HUDEP-2 (cell line): Measurements from ENCODE around the gene OPCML.

Source experiments
- DNase-seq, 76 experiments: peaks; one replicate each; lab custom pipeline; 2025; ENCODE audit not compliant: unreplicated experiment in 76 of 76; lab: John Stamatoyannopoulos, UW

The OPCML gene

DNA sequence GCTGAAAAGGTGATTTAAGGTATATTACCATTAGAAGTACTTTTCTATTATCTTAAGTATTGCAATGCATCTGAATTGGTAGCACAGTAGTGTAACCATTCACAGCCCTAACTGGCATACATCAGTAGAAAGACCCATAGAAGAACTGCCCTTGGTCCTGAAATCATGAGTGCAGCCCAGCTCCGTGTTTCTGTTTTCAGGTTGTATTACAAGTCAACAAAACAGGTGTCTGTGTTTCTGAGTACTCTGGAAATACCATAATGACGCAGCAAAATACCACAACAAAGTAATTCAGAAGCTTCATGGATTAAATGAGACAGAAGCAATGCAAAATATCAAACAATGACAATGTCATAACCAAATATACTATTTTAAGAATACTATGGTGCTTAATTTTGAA is 226.3 kb downstream of the OPCML start:
- peak in 1 of 76 experiments; percentile 21 for DNase-seq

DNA sequence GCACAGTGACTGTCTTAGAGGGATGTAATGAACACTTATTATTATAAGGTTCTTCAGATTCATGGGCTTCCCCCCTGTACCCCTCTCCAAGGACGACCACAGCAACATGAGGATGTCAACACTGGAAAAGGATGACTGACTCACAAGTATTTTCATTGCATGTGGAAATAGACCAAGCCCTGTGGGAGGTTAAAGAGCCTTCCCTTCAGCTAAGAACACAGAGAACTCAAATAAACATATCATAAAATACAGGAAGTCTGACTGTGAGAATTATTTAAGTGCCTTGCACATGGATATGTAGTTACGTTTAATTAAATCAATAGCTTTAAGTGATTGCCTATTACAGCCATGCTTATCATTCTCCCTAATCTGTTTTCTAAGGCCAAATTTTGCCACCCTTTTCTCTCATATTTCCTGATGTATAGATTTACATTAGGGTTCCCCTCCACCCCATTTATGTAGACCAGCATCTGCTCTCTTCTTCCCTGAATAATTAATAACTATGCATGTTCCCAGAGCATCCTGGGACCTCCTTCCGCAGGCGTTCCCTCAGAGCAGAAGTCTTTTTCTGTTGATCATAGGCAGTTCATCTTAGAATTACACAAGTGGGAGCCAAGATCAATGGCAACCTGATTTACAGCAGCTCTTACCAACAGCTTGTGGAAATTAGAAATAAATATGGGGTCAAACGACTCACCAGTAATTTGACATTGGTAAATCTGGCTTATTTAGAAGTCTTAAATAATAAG is 226.9 kb downstream of the OPCML start:
- no peak for DNase-seq

DNA sequence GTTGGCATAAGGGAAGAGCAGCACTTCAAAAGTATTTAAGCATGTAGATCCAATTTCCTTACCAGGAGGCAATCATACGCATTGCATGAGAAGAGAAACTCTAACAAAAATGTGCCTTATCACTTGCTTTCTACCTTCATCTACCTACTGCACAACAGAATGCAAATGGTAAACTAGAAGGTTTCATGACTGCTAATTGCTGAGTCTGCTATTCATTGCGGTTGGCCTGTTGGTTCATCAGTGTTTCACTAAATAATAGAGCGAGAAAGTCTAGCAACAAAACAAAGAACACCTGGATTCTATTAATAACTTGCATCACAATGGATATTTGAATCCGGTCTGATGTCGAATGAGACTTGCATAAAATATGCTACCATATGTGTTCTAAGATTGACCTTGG is 229.0 kb downstream of the OPCML start:
- DNase-seq: no peak

DNA sequence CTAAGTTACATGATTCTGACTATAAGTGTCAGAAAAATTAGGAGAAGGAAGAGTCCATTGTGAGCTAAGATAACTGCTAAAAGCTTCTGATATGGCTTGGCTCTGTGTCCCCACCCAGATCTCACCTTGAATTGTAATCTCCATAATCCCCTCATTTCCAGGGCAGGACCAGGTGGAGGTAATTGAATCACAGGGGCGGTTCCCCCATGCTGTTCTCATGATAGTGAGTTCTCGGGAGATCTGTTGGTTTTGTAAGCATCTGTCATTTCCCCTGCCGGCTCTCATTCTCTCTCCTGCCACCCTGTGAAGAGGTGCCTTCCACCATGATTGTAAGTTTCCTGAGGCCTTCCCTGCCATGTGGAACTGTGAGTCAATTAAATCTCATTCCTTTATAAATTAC is 230.2 kb downstream of the OPCML start:
- no peak for DNase-seq

DNA sequence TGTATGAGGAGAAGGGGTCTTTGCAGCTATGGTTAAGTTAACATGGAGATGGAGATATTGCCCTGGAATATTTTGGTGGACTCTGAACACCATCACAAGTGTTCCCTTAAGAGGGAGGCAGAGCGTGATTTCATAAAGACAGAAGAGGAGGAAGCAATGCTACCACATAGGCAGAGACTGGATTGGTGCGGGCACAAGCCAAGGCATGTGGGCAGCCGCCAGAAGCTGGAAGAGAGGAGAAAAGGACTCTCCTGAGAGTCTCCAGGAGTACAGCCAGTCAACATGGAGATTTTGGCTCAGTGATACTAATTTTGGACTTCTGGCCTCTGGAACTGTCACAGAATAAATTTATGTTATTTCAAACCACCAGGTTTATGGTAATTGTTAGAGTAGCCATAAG is 231.6 kb downstream of the OPCML start:
- no peak for DNase-seq

DNA sequence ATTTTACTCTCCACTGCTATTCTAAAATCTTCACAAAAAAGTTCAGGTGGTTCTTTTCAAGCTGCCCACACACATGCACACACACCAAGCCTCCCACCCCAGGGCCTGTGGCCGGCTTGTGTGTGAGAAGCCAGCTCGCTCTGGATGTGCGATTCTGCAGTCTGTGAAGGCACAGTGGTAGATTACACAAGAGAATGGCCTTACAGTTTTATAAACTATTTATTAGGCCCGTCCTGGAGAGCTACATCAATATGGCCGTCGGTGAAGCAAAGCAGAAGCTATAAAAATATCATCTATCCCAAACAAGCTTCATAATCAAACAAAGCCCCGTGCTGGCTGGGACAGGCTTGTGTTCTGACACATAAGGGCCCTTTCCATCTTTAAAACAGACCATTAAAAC is 240.5 kb downstream of the OPCML start:
- no peak for DNase-seq

DNA sequence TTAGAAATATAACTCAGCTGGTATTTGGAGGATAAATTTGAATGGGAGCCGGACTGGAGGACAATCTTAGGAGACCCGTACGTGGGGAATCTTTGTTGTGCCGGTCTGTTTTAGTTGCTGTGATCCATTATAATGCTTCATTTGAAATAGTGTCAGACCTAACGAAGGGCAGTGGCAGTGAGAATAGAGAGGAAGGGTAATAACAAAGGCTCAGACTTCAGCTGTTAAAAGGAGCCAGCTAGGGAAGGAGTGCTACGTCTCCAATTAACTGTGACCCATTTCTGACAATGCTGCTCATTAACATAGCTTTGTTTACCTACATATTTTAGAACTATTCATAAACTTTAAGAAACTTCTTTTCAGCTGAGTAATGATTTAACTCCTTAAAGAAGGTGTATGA is 246.9 kb downstream of the OPCML start:
- no peak for DNase-seq

DNA sequence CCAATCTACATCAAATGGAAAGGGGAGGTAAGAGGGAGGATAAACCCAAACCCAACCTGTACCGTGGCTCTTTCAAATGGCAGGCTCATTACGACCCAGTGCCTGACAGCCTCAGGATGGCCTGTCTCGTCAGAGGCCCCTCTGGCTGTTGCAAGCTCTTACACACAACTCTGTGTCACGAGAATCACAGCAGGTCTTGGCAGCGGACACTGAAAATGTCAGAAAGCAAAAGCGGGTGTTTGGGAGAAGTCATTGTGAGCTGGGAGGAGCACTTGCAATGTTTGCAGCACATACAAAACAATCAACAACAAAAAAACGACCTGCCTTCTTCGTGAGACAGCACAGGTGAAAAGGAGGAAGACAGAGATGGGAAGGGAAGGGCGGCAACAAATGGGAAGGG is 248.1 kb downstream of the OPCML start:
- no peak for DNase-seq

DNA sequence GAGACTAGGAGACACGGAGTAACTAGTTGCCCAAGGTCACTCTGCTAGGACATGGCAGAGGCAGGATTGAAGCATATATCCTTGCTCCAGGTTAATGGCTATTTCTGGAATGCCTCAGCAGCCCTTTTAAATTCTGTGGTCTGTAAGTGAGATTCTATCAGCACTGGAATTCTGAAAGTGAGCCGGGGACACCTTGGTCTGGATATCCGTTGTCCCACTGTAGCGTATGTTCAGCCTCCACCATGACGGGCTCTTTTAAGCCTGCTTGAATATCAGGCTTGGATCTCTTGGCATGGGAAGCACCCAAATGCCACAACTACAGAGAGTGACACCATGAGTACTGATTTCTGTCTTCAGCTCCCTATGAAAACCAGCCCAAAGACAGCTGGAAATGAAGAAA is 254.4 kb downstream of the OPCML start:
- no peak for DNase-seq

DNA sequence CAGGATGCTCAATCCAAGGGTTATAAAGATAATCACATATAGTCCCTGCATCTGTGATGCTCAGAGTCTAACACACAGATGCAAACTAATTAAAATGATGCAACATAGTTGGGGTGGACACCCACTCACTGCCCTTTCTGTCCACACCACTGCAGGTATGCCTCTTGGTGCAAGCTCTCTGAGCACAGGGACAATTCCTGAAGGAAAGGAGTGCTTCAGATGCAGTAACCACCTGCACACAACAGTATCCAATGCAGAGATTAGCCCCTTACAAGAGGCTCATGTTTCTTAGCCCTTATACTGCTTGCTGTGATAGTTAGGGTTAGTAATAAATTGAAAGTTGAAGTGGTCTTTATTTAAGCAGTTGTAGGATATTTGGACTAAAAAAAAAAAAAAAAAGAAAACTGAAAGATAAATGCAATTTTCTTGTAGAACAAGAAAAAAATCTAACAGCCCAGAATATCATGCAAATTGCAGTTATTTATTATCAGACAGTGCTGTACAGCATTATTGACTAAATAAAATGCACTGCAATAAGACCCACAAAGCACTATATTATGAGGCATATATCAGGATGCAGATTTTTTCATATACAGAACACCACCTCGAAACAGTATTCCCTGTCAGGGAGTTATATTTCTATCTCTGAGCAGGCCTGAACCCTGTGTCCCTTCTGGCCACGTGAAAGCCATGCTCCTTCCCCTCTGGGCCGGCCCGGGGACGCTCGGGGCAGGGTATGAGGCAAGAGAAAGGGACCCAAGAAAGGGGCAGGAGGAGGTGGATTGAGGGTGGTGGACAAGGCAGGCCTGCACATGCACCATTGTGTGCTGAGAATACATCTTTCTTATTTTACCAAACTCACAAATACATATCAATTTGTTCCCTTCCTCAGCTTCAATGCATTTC is 260.2 kb downstream of the OPCML start:
- DNase-seq: no peak

DNA sequence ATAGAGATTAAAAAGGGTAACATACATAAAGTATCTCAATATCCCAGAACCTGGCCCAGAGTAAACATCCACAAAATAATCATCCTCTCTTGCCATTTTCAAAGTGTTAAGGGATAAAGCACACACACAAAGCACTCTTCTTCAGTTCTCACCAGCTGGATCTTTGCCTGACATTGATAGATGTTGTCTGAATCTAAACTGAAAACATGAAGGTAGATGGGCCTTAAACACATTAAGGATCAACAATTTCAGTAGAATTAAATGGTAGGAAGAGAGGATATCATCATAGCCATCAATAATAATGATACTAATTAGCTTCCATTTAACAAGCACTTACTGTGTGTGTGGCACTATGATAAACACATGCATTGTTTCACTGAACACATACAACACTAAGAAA is 261.1 kb downstream of the OPCML start:
- DNase-seq: no peak

DNA sequence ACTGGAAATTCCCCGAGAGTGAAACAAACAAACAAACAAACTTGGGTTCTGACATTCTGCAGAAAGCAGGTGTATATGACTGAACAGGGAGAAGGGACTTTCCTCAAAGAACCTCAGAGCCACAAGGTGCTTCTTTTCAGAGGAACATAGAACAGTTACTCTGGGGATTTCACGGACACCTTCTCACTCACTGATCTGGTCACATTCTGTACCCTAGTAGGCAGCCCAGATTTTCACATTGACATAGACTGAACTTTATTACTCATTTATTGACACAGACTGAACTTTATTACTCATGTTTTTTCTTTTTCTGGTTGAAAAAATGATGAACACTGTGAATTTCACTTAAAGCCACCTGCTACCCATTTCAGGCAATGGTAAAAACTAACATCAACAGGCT is 263.0 kb downstream of the OPCML start:
- no peak for DNase-seq

DNA sequence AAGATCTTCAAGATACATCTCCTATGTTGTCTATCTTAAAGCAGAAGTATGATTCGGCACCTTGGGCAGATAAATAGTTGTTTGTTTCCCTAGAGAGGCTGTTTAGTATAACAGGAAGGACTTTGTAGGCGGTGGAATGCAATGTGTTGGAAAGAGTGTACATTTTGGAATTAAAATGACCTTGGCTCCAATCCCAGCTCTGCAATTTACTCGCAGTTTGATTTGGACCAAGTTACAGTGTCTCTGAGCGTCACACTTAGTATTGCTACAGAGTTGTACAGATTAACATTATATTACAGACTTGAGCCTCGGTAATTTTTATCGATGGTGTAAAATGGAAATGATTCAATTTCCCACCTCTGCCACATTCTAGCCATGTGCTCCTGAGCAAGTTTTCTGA is 265.3 kb downstream of the OPCML start:
- DNase-seq: no peak

DNA sequence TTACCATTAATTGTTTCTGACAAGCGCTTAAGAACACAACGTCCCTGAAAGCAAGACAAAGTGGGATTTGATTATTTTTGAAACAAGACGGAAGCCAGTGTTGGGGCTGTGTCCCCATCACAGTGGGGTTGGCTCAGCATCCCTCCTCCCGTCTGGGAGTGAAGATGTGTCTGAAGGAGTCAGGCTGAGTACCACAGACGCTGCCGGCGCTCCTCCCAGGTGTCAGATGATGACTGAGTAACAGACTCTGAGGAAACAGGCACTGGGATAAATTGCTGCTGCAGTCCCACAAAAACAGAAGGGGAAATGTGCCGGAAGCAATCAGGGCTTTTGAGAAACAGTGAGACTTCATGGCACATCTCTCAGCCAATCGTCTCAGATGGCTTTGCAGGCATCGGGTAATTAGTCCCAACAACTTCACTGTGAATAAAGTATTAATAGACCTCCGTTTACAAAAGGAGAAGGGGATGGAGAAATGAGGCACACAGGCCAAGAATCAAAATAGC is 266.7 kb downstream of the OPCML start:
- no peak for DNase-seq

DNA sequence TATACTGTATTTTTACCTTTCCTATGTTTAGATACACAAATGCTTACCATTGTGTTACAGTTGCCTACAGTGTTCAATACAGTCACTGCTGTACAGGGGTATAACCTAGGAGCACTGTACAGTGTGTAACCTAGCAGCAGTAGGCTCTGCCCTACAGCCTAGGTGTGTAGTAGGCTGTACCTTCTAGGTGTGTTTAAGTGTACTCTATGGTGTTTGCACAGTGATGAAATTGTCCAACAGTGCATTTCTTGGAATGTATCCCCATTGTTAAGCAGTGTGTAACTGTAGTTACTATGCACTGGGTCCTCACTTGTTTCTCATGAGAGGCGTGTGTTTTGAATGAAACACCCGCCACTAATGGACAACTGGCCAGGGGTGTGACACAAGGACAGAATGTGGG is 269.0 kb downstream of the OPCML start:
- DNase-seq: no peak

DNA sequence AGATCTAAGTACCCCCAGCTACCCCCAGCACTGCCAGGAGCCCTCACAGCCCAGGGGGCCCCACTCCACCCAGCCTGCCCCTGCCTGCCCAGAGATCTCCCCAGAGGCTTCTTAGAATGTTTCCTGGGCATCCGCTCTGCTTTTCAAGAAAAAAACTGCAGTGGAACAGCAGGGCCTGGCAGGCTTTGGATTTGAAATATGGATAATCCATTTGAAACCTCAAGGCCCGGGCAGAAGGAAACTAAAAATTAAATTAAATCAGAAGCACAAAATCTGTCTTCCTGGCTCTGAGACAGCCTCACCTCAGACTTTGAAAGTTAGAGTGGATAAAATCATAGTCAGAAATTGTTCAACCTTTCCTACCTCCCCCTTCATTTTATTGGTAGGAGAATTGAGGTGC is 273.6 kb downstream of the OPCML start:
- DNase-seq: no peak

DNA sequence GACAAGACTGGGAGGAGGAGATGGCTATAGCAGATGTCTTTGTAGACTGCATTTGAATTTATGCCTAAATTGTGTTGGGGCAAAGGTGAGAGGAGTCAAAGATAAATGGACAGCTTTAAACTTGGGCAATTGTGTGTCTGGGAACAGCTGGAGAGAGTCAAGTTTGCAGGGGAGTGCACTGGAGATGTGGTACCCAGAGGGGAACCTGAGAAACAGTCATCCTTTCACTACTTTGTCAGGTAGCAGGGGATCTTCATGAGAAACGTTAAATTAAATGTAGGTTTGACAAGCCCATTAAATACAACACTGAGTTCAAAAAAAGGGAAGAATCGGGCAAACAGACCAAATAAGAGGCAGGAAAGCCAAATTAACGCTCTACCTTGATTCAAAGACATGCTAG is 277.7 kb downstream of the OPCML start:
- no peak for DNase-seq

DNA sequence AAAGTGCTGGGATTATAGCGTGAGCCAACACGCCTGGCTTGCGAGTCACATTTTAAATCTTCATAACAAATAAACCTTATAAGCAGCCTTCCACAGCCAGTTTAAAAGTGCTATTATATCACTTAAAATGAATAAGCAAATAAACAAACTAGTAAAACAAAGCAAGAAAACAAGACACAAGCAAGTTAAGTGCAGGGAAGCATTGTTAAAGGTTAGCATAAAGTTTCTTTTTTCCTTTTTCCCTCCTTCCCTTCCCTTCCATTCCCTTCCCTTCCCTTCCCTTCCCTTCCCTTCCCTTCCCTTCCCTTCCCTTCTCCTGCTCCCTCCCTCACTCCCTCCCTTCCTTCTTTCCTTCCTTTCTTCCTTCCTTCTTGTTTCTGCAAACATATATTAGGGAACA is 278.7 kb downstream of the OPCML start:
- no peak for DNase-seq

DNA sequence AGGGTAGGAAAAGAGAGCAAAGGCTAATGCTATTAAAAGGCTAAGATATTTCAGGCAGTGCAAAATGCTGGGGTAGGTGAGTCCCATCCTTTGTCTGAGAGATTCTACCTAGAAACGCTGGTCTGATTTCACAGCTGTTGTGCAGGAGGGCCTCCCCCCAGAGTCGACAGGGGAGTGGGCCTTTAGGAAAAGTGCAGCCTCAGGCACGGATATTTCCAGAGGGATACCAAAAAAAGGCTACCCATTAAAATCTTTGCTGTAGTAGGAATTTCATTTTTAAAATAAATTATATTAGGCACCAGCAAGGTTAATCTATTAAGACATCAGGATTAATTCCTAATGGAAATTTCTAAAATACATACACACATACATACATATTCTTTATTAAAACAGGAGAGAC is 280.5 kb downstream of the OPCML start:
- no peak for DNase-seq

DNA sequence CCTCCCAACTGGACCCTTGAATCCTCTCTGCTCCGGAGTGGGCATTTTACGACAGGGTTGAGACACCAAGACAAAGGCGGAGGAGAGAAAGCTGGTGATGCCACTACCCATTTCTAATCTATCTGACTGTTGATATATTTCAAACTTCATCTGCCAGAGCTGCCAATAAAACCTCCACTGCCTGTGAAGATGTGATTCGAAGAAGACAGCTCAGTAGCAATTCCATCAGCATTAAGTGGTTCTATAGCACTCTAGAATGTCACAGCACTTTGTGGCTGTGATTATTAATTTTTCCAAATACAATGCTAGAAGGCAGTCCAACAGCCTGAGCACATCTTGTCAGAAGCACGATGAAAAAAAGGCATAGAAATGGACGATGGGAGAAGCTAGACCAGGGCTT is 282.8 kb downstream of the OPCML start:
- no peak for DNase-seq

DNA sequence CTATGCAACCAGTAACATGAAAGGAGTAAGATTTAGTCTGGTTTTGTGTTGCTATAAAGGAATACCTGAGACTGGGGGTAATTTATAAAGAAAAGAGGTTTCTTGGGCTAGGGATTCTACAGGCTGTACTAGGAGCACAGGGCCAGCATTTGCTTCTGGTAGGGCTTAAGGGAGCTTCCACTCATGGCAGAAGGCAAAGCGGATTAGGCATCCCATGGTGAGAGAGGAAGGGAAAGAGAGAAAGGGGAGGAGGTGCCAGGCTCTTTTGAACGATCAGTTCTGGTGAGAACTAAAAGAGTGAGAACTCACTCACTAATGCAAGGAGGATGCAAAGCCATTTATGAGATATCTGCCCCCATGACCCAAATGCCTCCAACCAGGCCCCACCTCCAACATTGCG is 283.2 kb downstream of the OPCML start:
- no peak for DNase-seq

DNA sequence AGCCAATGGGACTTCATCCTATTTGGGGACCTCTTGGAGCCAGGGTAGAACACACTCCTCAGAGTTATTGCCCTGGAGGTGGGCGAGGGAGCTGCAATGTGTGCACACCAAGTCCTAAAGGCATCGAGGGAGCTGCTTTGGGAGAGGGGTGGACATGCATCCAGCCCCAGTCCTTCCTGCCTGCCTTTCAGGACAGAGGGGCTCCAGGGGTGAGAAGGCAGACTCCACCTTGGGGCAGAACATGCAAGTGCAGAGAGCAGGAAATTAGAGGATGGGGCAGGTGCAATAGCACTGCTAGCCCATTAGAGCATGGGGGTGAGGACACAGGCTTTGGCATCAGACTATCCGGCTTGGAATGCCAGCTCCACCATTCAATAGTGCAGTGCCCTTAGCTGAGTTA is 288.5 kb downstream of the OPCML start:
- no peak for DNase-seq
